ENCODE results near the gene CALN1.
"Not testable (repeated sequence)": the region's sequence is repeated elsewhere in the genome, so short reads cannot be mapped to it uniquely, and the experiment has no call there.

Gene CALN1

GRCh38 chr7:72408966-72409637, 3.0 kb downstream of the CALN1 start:
- DNase-seq = no peak

- no peak for DNase-seq
Measured at GRCh38 chr7:72406820-72407403, 5.2 kb downstream of the CALN1 start.

GRCh38 chr7:72405871-72406270, 6.3 kb downstream of the CALN1 start:
- DNase-seq = no peak

- no peak for DNase-seq
Measured at GRCh38 chr7:72405418-72405817, 6.7 kb downstream of the CALN1 start.

GRCh38 chr7:72404743-72405142, 7.4 kb downstream of the CALN1 start:
- DNase-seq = no peak

GRCh38 chr7:72403458-72404076, 8.6 kb downstream of the CALN1 start:
- DNase-seq = no peak

- no peak for DNase-seq
Measured at GRCh38 chr7:72394016-72394415, 18.1 kb downstream of the CALN1 start.

- DNase-seq = no peak
Measured at GRCh38 chr7:72391821-72392377, 20.2 kb downstream of the CALN1 start.

GRCh38 chr7:72386118-72386517, 26.0 kb downstream of the CALN1 start:
- DNase-seq = no peak

- no peak for DNase-seq
Measured at GRCh38 chr7:72362246-72362645, 49.9 kb downstream of the CALN1 start.

GRCh38 chr7:72345208-72345727, 66.9 kb downstream of the CALN1 start:
- DNase-seq = no peak

- no peak for DNase-seq
Measured at GRCh38 chr7:72343991-72344390, 68.1 kb downstream of the CALN1 start.

- DNase-seq = not testable (repeated sequence)
Measured at GRCh38 chr7:72343354-72343753, 68.8 kb downstream of the CALN1 start.

- DNase-seq = no peak
Measured at GRCh38 chr7:72337390-72338167, 74.6 kb downstream of the CALN1 start.

- DNase-seq = no peak
Measured at GRCh38 chr7:72336632-72337389, 75.3 kb downstream of the CALN1 start.

- DNase-seq = no peak
Measured at GRCh38 chr7:72336382-72336631, 75.8 kb downstream of the CALN1 start.

GRCh38 chr7:72335561-72336381, 76.4 kb downstream of the CALN1 start:
- no peak for DNase-seq

GRCh38 chr7:72334698-72335097, 77.4 kb downstream of the CALN1 start:
- DNase-seq = no peak

GRCh38 chr7:72334066-72334465, 78.1 kb downstream of the CALN1 start:
- DNase-seq = no peak

GRCh38 chr7:72326811-72327210, 85.3 kb downstream of the CALN1 start:
- no peak for DNase-seq

- DNase-seq = no peak
Measured at GRCh38 chr7:72326365-72326764, 85.8 kb downstream of the CALN1 start.

GRCh38 chr7:72325561-72325960, 86.6 kb downstream of the CALN1 start:
- DNase-seq = no peak

Data from activated naive CD4-positive, alpha-beta T cell treated with Interleukin-2 at 50 U/mL for 16 hours (primary cell).